T-helper 2 cell treated with Interferon-gamma antibody and Interleukin-4, amounts not matched to agents 100 ng/mL and 5 ng/mL, for 36 hours (primary cell): Measurements from ENCODE around the gene RNF126. TPM values are rescaled to one million over a fixed set of nuclear protein-coding genes. Genes with fewer than 3 reads are reported as not detected.

ENCODE experiments used
- total RNA-seq: library from RNA; stranded (reverse); gene quantifications from 2 replicates; pipeline ENCODE4 v1.2.3, GENCODE V29; 2022

RNF126 gene
- total RNA-seq, 1 donor from 2014 or later, result 80.9 TPM

Other genes starting within 250 kb of the RNF126 start
- gene SHC2, start 202.2 kb downstream of the RNF126 start, total RNA-seq, result not detected in 2 replicates
- gene MADCAM1, start 166.7 kb downstream of the RNF126 start, total RNA-seq, result 0.18 and 0.36 TPM in 2 replicates
- 20.0 and 21.8 TPM in 2 replicates for gene TPGS1, start 155.7 kb downstream of the RNF126 start, total RNA-seq
- 39.8 and 43.5 TPM in 2 replicates for gene CDC34, start 131.5 kb downstream of the RNF126 start, total RNA-seq
- gene GZMM, start 119.2 kb downstream of the RNF126 start, total RNA-seq, result 44.5 and 48.2 TPM in 2 replicates
- gene BSG, start 90.6 kb downstream of the RNF126 start, total RNA-seq, result 226 and 237 TPM in 2 replicates
- 1.5 and 1.9 TPM in 2 replicates for gene HCN2, start 73.3 kb downstream of the RNF126 start, total RNA-seq
- gene POLRMT, start 29.7 kb downstream of the RNF126 start, total RNA-seq, result 50.6 and 53.9 TPM in 2 replicates
- gene FGF22, start 23.3 kb downstream of the RNF126 start, total RNA-seq, result not detected in 2 replicates
- gene FSTL3, start 13.2 kb upstream of the RNF126 start, total RNA-seq, result 2.5 and 3.3 TPM in 2 replicates
- gene PRSS57, start 32.2 kb upstream of the RNF126 start, total RNA-seq, result not detected in 2 replicates
- not detected in 2 replicates for gene PALM, start 45.7 kb upstream of the RNF126 start, total RNA-seq
- not detected in 2 replicates for gene MISP, start 87.9 kb upstream of the RNF126 start, total RNA-seq
- 616 and 655 TPM in 2 replicates for gene PTBP1, start 134.2 kb upstream of the RNF126 start, total RNA-seq
- gene PLPPR3, start 158.7 kb upstream of the RNF126 start, total RNA-seq, result not detected in 2 replicates
- not detected in 2 replicates for gene AZU1, start 164.6 kb upstream of the RNF126 start, total RNA-seq
- gene PRTN3, start 177.8 kb upstream of the RNF126 start, total RNA-seq, result not detected in 2 replicates
- gene ELANE, start 189.1 kb upstream of the RNF126 start, total RNA-seq, result not detected in 2 replicates
- gene CFD, start 196.4 kb upstream of the RNF126 start, total RNA-seq, result 2.3 and 2.5 TPM in 2 replicates
- 62.2 and 66.7 TPM in 2 replicates for gene MED16, start 230.0 kb upstream of the RNF126 start, total RNA-seq
- not detected in 2 replicates for gene RNU6-9, start 230.3 kb upstream of the RNF126 start, total RNA-seq